Mammary microvascular endothelial cell (primary cell): ENCODE measurements around the gene MLX. TPM values are rescaled to one million over a fixed set of nuclear protein-coding genes. Genes with fewer than 3 reads are reported as not detected.

ENCODE experiments used
- total RNA-seq: library from RNA; depleted of rRNA; stranded (reverse); fragments of >200 nt; gene quantifications from 2 replicates; pipeline ENCODE4 v1.2.3, GENCODE V29; 2015

MLX gene, protein sequence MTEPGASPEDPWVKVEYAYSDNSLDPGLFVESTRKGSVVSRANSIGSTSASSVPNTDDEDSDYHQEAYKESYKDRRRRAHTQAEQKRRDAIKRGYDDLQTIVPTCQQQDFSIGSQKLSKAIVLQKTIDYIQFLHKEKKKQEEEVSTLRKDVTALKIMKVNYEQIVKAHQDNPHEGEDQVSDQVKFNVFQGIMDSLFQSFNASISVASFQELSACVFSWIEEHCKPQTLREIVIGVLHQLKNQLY
- 31.0 and 33.3 TPM in 2 replicates for total RNA-seq

GRCh38 chr17:42566883-42567573, at the start of gene MLX:
Gene MLX, plus strand, starts transcription at chr17:42567100. Its CDS starts 25 bp downstream, at chr17:42567125.

GRCh38 chr17:42536048-42536371, 30.9 kb upstream of the MLX start, which contains the start of gene NAGLU:
Gene NAGLU, plus strand, starts transcription at chr17:42536241. Its CDS starts 32 bp downstream, at chr17:42536273.

GRCh38 chr17:42552736-42553135, 14.2 kb upstream of the MLX start, which contains the start of gene HSD17B1:
Gene HSD17B1, plus strand, starts transcription at chr17:42552923. Its CDS starts 11 bp downstream, at chr17:42552934.

DNA sequence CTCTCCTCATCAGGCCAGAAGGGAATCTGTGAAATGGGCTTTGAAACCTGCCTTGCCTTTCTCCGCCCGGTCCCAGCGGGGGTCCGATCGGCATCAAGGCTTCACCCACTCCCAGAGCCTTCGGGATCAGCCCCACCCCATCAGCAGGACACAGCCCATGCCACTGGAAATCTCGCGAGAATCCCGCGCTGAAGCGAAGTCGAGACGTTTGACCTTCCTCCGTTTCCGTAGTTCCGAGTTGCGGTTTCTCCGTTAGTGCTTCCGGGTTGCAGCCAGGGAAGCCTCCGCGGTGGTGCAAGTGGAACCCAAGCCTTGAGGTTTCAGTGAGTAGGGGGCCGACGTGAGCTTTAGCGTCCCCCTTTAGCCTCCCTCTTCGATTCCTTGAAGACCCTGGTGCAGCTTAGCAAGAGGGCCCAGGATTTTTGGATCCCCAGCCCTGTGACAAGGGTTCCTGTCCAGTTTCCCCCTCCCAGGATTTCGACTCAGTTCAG, 5.0 kb upstream of the MLX start, which contains the start of gene COASY:
COASY (plus strand) TSS at position 252 of the 491 bp plus-strand sequence. CDS start 475 bp downstream, outside the sequence.

GRCh38 chr17:42577532-42578281, 10.8 kb downstream of the MLX start, which contains the start of gene PSMC3IP:
Gene PSMC3IP, minus strand, starts transcription at chr17:42577729. Its CDS starts 43 bp downstream, at chr17:42577686.

GRCh38 chr17:42609182-42609813, 42.4 kb downstream of the MLX start, which contains the start of the genes RETREG3 and TUBG1:
Gene RETREG3, minus strand, starts transcription at chr17:42609374. Its CDS starts 50 bp downstream, at chr17:42609324.
Gene TUBG1, plus strand, starts transcription at chr17:42609683. Its CDS starts 55 bp downstream, at chr17:42609738.

Other genes starting within 250 kb of the MLX start
- gene STAT3, start 178.7 kb upstream of the MLX start, total RNA-seq: 82.8 and 83.5 TPM in 2 replicates
- gene CAVIN1, start 143.8 kb upstream of the MLX start, total RNA-seq: 888 and 904 TPM in 2 replicates
- gene ATP6V0A1, start 108.2 kb upstream of the MLX start, total RNA-seq: 17.9 and 22.9 TPM in 2 replicates
- gene NAGLU, start 30.9 kb upstream of the MLX start, total RNA-seq: 44.9 and 56.5 TPM in 2 replicates
- 0.05 TPM in 1 of 2 replicates, not detected in the other for gene HSD17B1, start 14.2 kb upstream of the MLX start, total RNA-seq
- gene COASY, start 5.0 kb upstream of the MLX start, total RNA-seq: 36.2 and 46.4 TPM in 2 replicates
- gene PSMC3IP, start 10.6 kb downstream of the MLX start, total RNA-seq: 13.1 and 13.2 TPM in 2 replicates
- 30.9 and 34.6 TPM in 2 replicates for gene RETREG3, start 42.3 kb downstream of the MLX start, total RNA-seq
- 104 and 106 TPM in 2 replicates for gene TUBG1, start 42.6 kb downstream of the MLX start, total RNA-seq
- 2.6 and 6.4 TPM in 2 replicates for gene TUBG2, start 92.2 kb downstream of the MLX start, total RNA-seq
- 9.1 and 10.4 TPM in 2 replicates for gene PLEKHH3, start 109.9 kb downstream of the MLX start, total RNA-seq
- 2.9 and 9.1 TPM in 2 replicates for gene CCR10, start 114.7 kb downstream of the MLX start, total RNA-seq
- gene CNTNAP1, start 115.4 kb downstream of the MLX start, total RNA-seq: 38.2 and 40.8 TPM in 2 replicates
- gene EZH1, start 177.9 kb downstream of the MLX start, total RNA-seq: 9.0 and 13.3 TPM in 2 replicates
- 9.6 and 14.4 TPM in 2 replicates for gene RAMP2, start 194.1 kb downstream of the MLX start, total RNA-seq
- 70.7 and 88.0 TPM in 2 replicates for gene VPS25, start 206.3 kb downstream of the MLX start, total RNA-seq
- gene WNK4, start 213.5 kb downstream of the MLX start, total RNA-seq: 2.9 and 3.7 TPM in 2 replicates
- 85.2 and 103 TPM in 2 replicates for gene COA3, start 231.6 kb downstream of the MLX start, total RNA-seq
- not detected in 2 replicates for gene CNTD1, start 231.8 kb downstream of the MLX start, total RNA-seq